ENCODE measurements around the gene MDM2.
A peak's percentile ranks its signal among the peaks of the same experiment; 100 is the strongest.

The MDM2 gene

GRCh38 chr12:68854554-68854953, 46.6 kb downstream of the MDM2 start:
- DNase-seq = no peak

- DNase-seq = no peak
These were observed 47.1 kb downstream of the MDM2 start for GRCh38 chr12:68855111-68855510.

GRCh38 chr12:68855771-68856170, 47.8 kb downstream of the MDM2 start:
- no peak for DNase-seq

- DNase-seq = no peak
These were observed 48.5 kb downstream of the MDM2 start for GRCh38 chr12:68856510-68856909.

GRCh38 chr12:68861890-68862289, 53.9 kb downstream of the MDM2 start:
- no peak for DNase-seq

GRCh38 chr12:68863109-68863770, 55.3 kb downstream of the MDM2 start:
- no peak for DNase-seq

GRCh38 chr12:68863886-68864454, 56.0 kb downstream of the MDM2 start:
- DNase-seq = peak in 1 of 2 experiments; percentile 10

GRCh38 chr12:68864604-68865003, 56.6 kb downstream of the MDM2 start:
- no peak for DNase-seq

- DNase-seq = no peak
These were observed 57.6 kb downstream of the MDM2 start for GRCh38 chr12:68865399-68866164.

GRCh38 chr12:68866950-68867349, 59.0 kb downstream of the MDM2 start:
- no peak for DNase-seq

- DNase-seq = no peak
These were observed 59.6 kb downstream of the MDM2 start for GRCh38 chr12:68867606-68868005.

GRCh38 chr12:68868043-68868790, 60.2 kb downstream of the MDM2 start:
- no peak for DNase-seq

- DNase-seq = no peak
These were observed 62.0 kb downstream of the MDM2 start for GRCh38 chr12:68870011-68870410.

- no peak for DNase-seq
These were observed 62.5 kb downstream of the MDM2 start for GRCh38 chr12:68870443-68870842.

GRCh38 chr12:68871396-68871795, 63.4 kb downstream of the MDM2 start:
- DNase-seq = no peak

- peak in 1 of 2 experiments; percentile 28 for DNase-seq
These were observed 63.9 kb downstream of the MDM2 start for GRCh38 chr12:68871921-68872320.

- DNase-seq = no peak
These were observed 65.3 kb downstream of the MDM2 start for GRCh38 chr12:68873316-68873715.

GRCh38 chr12:68876461-68876860, 68.5 kb downstream of the MDM2 start:
- DNase-seq = no peak

GRCh38 chr12:68877583-68877982, 69.6 kb downstream of the MDM2 start:
- no peak for DNase-seq

GRCh38 chr12:68878283-68878682, 70.3 kb downstream of the MDM2 start:
- no peak for DNase-seq

GRCh38 chr12:68878846-68879245, 70.9 kb downstream of the MDM2 start:
- no peak for DNase-seq

GRCh38 chr12:68880660-68881325, 72.8 kb downstream of the MDM2 start:
- no peak for DNase-seq
